C4-2B (cell line): ENCODE data around the gene ADCY10.
"Not testable (repeated sequence)": the region's sequence is repeated elsewhere in the genome, so short reads cannot be mapped to it uniquely, and the experiment has no call there.

Experiments used
- H3K27ac ChIP-seq: fragments of 450-650 bp; 2 replicates; pipeline ENCODE4 v1.5.1; 2017
- CTCF ChIP-seq: fragments of 450-650 bp; conservative IDR thresholded peaks from 2 replicates; pipeline ENCODE4 v1.5.1; 2017; ENCODE audit warnings: mild to moderate bottlenecking
- ZFX ChIP-seq: fragments of 450-650 bp; IDR thresholded peaks from 2 replicates; pipeline ENCODE4 v1.6.1; 2017

ADCY10 gene

GRCh38 chr1:167815650-167816049, 98.3 kb downstream of the ADCY10 start:
- H3K27ac ChIP-seq = no peak overlapping the region
- TF ChIP-seq CTCF (no peak), ZFX (no peak)

- TF ChIP-seq CTCF (no peak), ZFX (no peak)
- no peak overlapping the region for H3K27ac ChIP-seq
Observed at GRCh38 chr1:167812972-167813371, 101.0 kb downstream of the ADCY10 start.

GRCh38 chr1:167808690-167809089, 105.2 kb downstream of the ADCY10 start:
- TF ChIP-seq ZFX (no peak), CTCF (no peak)

GRCh38 chr1:167808104-167808503, 105.8 kb downstream of the ADCY10 start:
- H3K27ac ChIP-seq = no peak overlapping the region
- no peak for TF ChIP-seq ZFX
- TF ChIP-seq CTCF = no peak

More at GRCh38 chr1:167808690-167809089, 105.2 kb downstream of the ADCY10 start:
- H3K27ac ChIP-seq = no peak overlapping the region

GRCh38 chr1:167806676-167807075, 107.3 kb downstream of the ADCY10 start:
- H3K27ac ChIP-seq = not testable (repeated sequence)

GRCh38 chr1:167806235-167806634, 107.7 kb downstream of the ADCY10 start:
- H3K27ac ChIP-seq = not testable (repeated sequence)

GRCh38 chr1:167805041-167805556, 108.8 kb downstream of the ADCY10 start:
- TF ChIP-seq ZFX (no peak), CTCF (no peak)
- no peak overlapping the region; the same call in 1 of the 2 replicates for H3K27ac ChIP-seq

- peak overlapping the region; percentile 53 for H3K27ac ChIP-seq
- TF ChIP-seq CTCF = peak; percentile 99
- TF ChIP-seq ZFX = no peak
Observed at GRCh38 chr1:167803358-167804207, 110.4 kb downstream of the ADCY10 start.
